Activated CD8-positive, alpha-beta T cell treated with anti-CD3 and anti-CD28 coated beads for 36 hours (primary cell): Measurements from ENCODE around the gene KLHL17. TPM values are rescaled to one million over a fixed set of nuclear protein-coding genes. Genes with fewer than 3 reads are reported as not detected.

ENCODE experiments used
- ATAC-seq: fragments of 200-7000 bp; cut with Tn5 transposase; one replicate; pipeline ENCODE4 v1.10.0; 2021; ENCODE audit warnings: mild to moderate bottlenecking, moderate library complexity
- CTCF ChIA-PET: fragments of 350-600 bp; sonication (Branson Sonifier 250); formaldehyde crosslinking; loops from one replicate; lab custom pipeline; 2021; ENCODE audit warnings: antibody characterized with exemption; lab: Charles Lee
- POLR2A ChIA-PET: fragments of 350-600 bp; sonication (Branson Sonifier 250); formaldehyde crosslinking; loops from one replicate; lab custom pipeline; 2021; ENCODE audit warnings: antibody characterized with exemption; lab: Charles Lee
- DNase-seq: peaks from one replicate; pipeline ENCODE4 v3.0.0-alpha.2; 2020
- H3K27ac Mint-ChIP-seq: one replicate; pipeline ENCODE4 v1.8.0; 2021; ENCODE audit warnings: mild to moderate bottlenecking, mixed read lengths
- H3K27me3 Mint-ChIP-seq: one replicate; pipeline ENCODE4 v1.8.0; 2021; ENCODE audit warnings: mixed read lengths
- H3K36me3 Mint-ChIP-seq: one replicate; pipeline ENCODE4 v1.8.0; 2021; ENCODE audit warnings: low read depth, mixed read lengths
- H3K4me1 Mint-ChIP-seq: one replicate; pipeline ENCODE4 v1.8.0; 2021; ENCODE audit warnings: low read depth, mixed read lengths
- H3K4me3 Mint-ChIP-seq: one replicate; pipeline ENCODE4 v1.8.0; 2021; ENCODE audit warnings: mild to moderate bottlenecking, moderate library complexity, mixed read lengths
- H3K9me3 Mint-ChIP-seq: one replicate; pipeline ENCODE4 v1.8.0; 2021; ENCODE audit warnings: mixed read lengths
- CTCF ChIP-seq: fragments of 200-600 bp; IDR thresholded peaks from one replicate; pipeline ENCODE4 v1.8.0; 2022; ENCODE audit warnings: antibody characterized with exemption, mild to moderate bottlenecking
- intact Hi-C: fragments of 100-400 bp; cut with micrococcal nuclease; formaldehyde crosslinking; loops from one replicate; pipeline ENCODE4 v1.10.0; 2022
- total RNA-seq, 2 experiments: library from RNA; stranded (reverse); gene quantifications; one replicate each; pipeline ENCODE4 v1.2.3, GENCODE V29; 2021

The KLHL17 gene
- total RNA-seq, 2 experiments from 2014 or later, result 27.8 to 31.2 TPM

- intact Hi-C loops, result no loop called here
These were observed 22.2 kb upstream of the KLHL17 start for GRCh38 chr1:938088-938683.

GRCh38 chr1:938711-939489 lies 21.5 kb upstream of the KLHL17 start:
- DNase-seq (no peak), ATAC-seq (no peak)
- intact Hi-C loops, result no loop called here
- ChIA-PET POLR2A (interaction anchor here (1.0 to 1.2 kb wide), 2 partner anchors 8 to 11 kb away, joined by 3 to 4 read pairs; no protein-coding TSS in a partner anchor), CTCF (interaction anchor here (1.1 to 1.4 kb wide), 6 partner anchors 13 to 85 kb away, joined by 3 to 6 read pairs (median 3); no protein-coding TSS in a partner anchor)
- Mint-ChIP-seq H3K9me3 (no peaks in the 10 kb centered on the region), H3K4me1 (peaks cover 4% of the 10 kb centered on the region), H3K4me3 (no peak overlapping the region), H3K36me3 (no peaks in the 10 kb centered on the region), H3K27me3 (peaks cover 29% of the 10 kb centered on the region), H3K27ac (no peak overlapping the region)
- no peak for TF ChIP-seq CTCF

More at GRCh38 chr1:938088-938683, 22.2 kb upstream of the KLHL17 start:
- Mint-ChIP-seq H3K27ac (no peak overlapping the region), H3K4me1 (peaks cover 4% of the 10 kb centered on the region), H3K27me3 (peaks cover 31% of the 10 kb centered on the region), H3K9me3 (no peaks in the 10 kb centered on the region), H3K36me3 (no peaks in the 10 kb centered on the region), H3K4me3 (no peak overlapping the region)
- ChIA-PET POLR2A (interaction anchor here (1.0 to 1.2 kb wide), 2 partner anchors 8 to 10 kb away, joined by 3 to 4 read pairs; no protein-coding TSS in a partner anchor), CTCF (interaction anchor here (1.1 to 1.4 kb wide), 5 partner anchors 12 to 86 kb away, joined by 3 to 6 read pairs (median 3); no protein-coding TSS in a partner anchor)
- no peak for TF ChIP-seq CTCF
- no peak for DNase-seq
- peak; percentile 41 for ATAC-seq

- intact Hi-C loops, result no loop called here
- TF ChIP-seq CTCF, result no peak
- peaks cover 4% of the 10 kb centered on the region for H3K4me1 Mint-ChIP-seq
- no peak overlapping the region for H3K27ac Mint-ChIP-seq
- DNase-seq (no peak), ATAC-seq (no peak)
- H3K36me3 Mint-ChIP-seq, result peaks cover 2% of the 10 kb centered on the region
- ChIA-PET POLR2A (interaction anchor here (1.6 kb wide), 1 partner anchor 23 kb away, joined by 3 read pairs; no protein-coding TSS in a partner anchor), CTCF (interaction anchor here (0.9 to 1.5 kb wide), 4 partner anchors 13 to 62 kb away, joined by 3 read pairs; no protein-coding TSS in a partner anchor)
- no peak overlapping the region for H3K4me3 Mint-ChIP-seq
- no peaks in the 10 kb centered on the region for H3K9me3 Mint-ChIP-seq
- peaks cover 29% of the 10 kb centered on the region for H3K27me3 Mint-ChIP-seq
These were observed 20.8 kb upstream of the KLHL17 start for GRCh38 chr1:939511-940106.

- POLR2A ChIA-PET, result interaction anchor here (0.9 to 3.3 kb wide), 6 partner anchors 10 to 24 kb away, joined by 3 to 17 read pairs (median 3); partner anchors contain the start of gene NOC2L
- Mint-ChIP-seq H3K27ac (no peak overlapping the region), H3K27me3 (peaks cover 26% of the 10 kb centered on the region), H3K4me1 (peaks cover 4% of the 10 kb centered on the region), H3K36me3 (peaks cover 6% of the 10 kb centered on the region), H3K4me3 (peak overlapping the region; percentile 32), H3K9me3 (no peaks in the 10 kb centered on the region)
- CTCF ChIA-PET, result interaction anchor here (0.9 to 1.8 kb wide), 5 partner anchors 34 to 62 kb away, joined by 3 to 7 read pairs (median 3); no protein-coding TSS in a partner anchor
- TF ChIP-seq CTCF, result no peak
- ATAC-seq (peak; percentile 13), DNase-seq (peak; percentile 47)
- intact Hi-C loops, result no loop called here
These were observed 20.0 kb upstream of the KLHL17 start for GRCh38 chr1:940107-941014.
